MM.1S (cell line): Measurements from ENCODE around the gene SLC44A2.

Experiments used
- DNase-seq: peaks from one replicate; pipeline ENCODE4 v3.0.0-alpha.2; 2015
- H2AFZ ChIP-seq: fragments of 300-600 bp; sonication (generic); 2 replicates; pipeline ENCODE4 v1.6.0; 2016; ENCODE audit warnings: antibody characterized with exemption, low read length
- H3F3A ChIP-seq: fragments of 300-600 bp; sonication (generic); 2 replicates; pipeline ENCODE4 v1.6.1; 2016; ENCODE audit warnings: mild to moderate bottlenecking, antibody characterized with exemption, low read length, moderate library complexity, mixed read lengths; ENCODE audit not compliant: insufficient read depth
- H3K27ac ChIP-seq: fragments of 300-600 bp; sonication (generic); 2 replicates; pipeline ENCODE4 v1.5.1; 2016; ENCODE audit warnings: mild to moderate bottlenecking, low read length
- H3K27me3 ChIP-seq: fragments of 300-600 bp; sonication (generic); replicated peaks from 2 replicates; pipeline ENCODE4 v1.6.0; 2016; ENCODE audit warnings: low read length; ENCODE audit not compliant: insufficient read depth
- H3K36me3 ChIP-seq: fragments of 300-600 bp; sonication (generic); replicated peaks from 2 replicates; pipeline ENCODE4 v1.6.1; 2016; ENCODE audit warnings: mild to moderate bottlenecking, low read length, mixed read lengths; ENCODE audit not compliant: insufficient read depth
- H3K4me1 ChIP-seq: fragments of 300-600 bp; sonication (generic); 2 replicates; pipeline ENCODE4 v1.6.1; 2016; ENCODE audit warnings: low read length, mixed read lengths
- H3K4me2 ChIP-seq: fragments of 300-600 bp; sonication (generic); 2 replicates; pipeline ENCODE4 v1.6.0; 2016; ENCODE audit warnings: low read depth, low read length
- H3K4me3 ChIP-seq: fragments of 300-600 bp; sonication (generic); 2 replicates; pipeline ENCODE4 v1.5.1; 2016; ENCODE audit warnings: low read length, mixed read lengths
- H3K79me2 ChIP-seq: fragments of 300-600 bp; sonication (generic); 2 replicates; pipeline ENCODE4 v1.6.1; 2016; ENCODE audit warnings: mixed run types, low read length, mixed read lengths
- H3K9ac ChIP-seq: fragments of 300-600 bp; sonication (generic); 2 replicates; pipeline ENCODE4 v1.6.1; 2016; ENCODE audit warnings: low read length, mixed read lengths
- H3K9me2 ChIP-seq: fragments of 300-600 bp; sonication (generic); replicated peaks from 2 replicates; pipeline ENCODE4 v1.6.1; 2016; ENCODE audit warnings: mild to moderate bottlenecking, low read length, mixed read lengths; ENCODE audit not compliant: insufficient read depth
- H3K9me3 ChIP-seq: fragments of 300-600 bp; sonication (generic); replicated peaks from 2 replicates; pipeline ENCODE4 v1.6.1; 2016; ENCODE audit warnings: mild to moderate bottlenecking, low read length, mixed read lengths; ENCODE audit not compliant: insufficient read depth
- H4K20me1 ChIP-seq: fragments of 300-600 bp; sonication (generic); 2 replicates; pipeline ENCODE4 v1.6.1; 2016; ENCODE audit warnings: mild to moderate bottlenecking, low read length, moderate library complexity, mixed read lengths; ENCODE audit not compliant: insufficient read depth
- EZH2 ChIP-seq: fragments of 300-600 bp; sonication (generic); optimal IDR thresholded peaks from 2 replicates; pipeline ENCODE3; 2017; ENCODE audit warnings: low read depth, mild to moderate bottlenecking, antibody characterized with exemption, low read length, mixed read lengths
- EZH2phosphoT487 ChIP-seq: fragments of 300-600 bp; sonication (generic); IDR thresholded peaks from 2 replicates; pipeline ENCODE4 v1.6.1; 2018; ENCODE audit warnings: antibody characterized with exemption, low read length
- TF ChIP-seq, protein P1 (sequence below): fragments of 300-600 bp; sonication (generic); IDR thresholded peaks from 2 replicates; pipeline ENCODE4 v1.5.1; 2016; ENCODE audit warnings: antibody characterized with exemption, low read length, mixed read lengths

SLC44A2 gene

DNA sequence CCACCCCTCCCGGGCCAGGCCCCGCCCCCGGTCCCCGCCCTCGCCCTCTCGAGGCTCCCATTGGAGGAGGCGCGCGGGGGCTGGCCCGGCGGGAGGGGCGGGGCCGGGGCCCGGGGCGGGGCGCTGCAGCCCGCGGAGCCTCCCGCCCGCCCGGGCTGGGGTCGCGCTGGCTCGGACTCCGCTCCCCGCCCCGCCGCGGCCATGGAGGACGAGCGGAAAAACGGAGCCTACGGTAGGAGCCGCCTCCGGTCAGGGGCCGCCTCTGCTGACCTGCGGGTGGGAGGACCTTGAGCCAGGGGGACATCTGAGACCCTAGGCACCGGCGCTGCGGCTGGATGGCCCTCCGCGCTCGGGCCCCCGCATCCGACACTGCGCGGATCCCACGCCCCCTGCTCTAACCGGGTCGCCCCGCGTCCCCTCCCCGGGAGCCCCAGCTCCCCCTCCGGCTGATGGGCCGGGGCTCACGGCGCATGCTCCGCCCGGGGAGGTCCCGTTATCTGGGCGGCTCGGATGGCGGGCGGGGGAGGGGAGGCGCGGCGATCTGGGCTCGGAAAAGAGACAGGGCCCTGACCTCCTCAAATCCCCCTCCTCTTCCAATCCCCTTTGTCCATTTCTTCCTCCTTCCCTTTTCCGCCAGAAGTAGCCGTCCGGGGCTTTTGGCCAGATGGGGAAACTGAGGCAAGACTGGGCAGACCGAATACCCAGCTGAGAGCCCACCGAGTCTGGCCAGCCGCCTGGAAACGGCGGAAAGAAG lies 22.8 kb upstream of the SLC44A2 start:
- Histone ChIP-seq H3F3A (no peaks in the 10 kb centered on the region), H3K27me3 (0 out of 2 replicates have a peak, but pooled peaks cover 11% of the 10 kb centered on the region), H3K4me2 (peak overlapping the region; percentile 99), H4K20me1 (no peaks in the 10 kb centered on the region), H3K9me2 (no peaks in the 10 kb centered on the region), H3K36me3 (no peaks in the 10 kb centered on the region), H3K4me1 (no peaks in the 10 kb centered on the region; the same call in 1 of the 2 replicates), H3K27ac (no peak overlapping the region), H3K79me2 (no peaks in the 10 kb centered on the region), H3K9me3 (no peaks in the 10 kb centered on the region), H3K4me3 (peak overlapping the region; percentile 93), H3K9ac (peak overlapping the region; percentile 45; the same call in 1 of the 2 replicates), H2AFZ (peak overlapping the region; percentile 98)
- DNase-seq = peak; percentile 72
- TF ChIP-seq, protein P1, sequence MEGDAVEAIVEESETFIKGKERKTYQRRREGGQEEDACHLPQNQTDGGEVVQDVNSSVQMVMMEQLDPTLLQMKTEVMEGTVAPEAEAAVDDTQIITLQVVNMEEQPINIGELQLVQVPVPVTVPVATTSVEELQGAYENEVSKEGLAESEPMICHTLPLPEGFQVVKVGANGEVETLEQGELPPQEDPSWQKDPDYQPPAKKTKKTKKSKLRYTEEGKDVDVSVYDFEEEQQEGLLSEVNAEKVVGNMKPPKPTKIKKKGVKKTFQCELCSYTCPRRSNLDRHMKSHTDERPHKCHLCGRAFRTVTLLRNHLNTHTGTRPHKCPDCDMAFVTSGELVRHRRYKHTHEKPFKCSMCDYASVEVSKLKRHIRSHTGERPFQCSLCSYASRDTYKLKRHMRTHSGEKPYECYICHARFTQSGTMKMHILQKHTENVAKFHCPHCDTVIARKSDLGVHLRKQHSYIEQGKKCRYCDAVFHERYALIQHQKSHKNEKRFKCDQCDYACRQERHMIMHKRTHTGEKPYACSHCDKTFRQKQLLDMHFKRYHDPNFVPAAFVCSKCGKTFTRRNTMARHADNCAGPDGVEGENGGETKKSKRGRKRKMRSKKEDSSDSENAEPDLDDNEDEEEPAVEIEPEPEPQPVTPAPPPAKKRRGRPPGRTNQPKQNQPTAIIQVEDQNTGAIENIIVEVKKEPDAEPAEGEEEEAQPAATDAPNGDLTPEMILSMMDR = no peak

DNA sequence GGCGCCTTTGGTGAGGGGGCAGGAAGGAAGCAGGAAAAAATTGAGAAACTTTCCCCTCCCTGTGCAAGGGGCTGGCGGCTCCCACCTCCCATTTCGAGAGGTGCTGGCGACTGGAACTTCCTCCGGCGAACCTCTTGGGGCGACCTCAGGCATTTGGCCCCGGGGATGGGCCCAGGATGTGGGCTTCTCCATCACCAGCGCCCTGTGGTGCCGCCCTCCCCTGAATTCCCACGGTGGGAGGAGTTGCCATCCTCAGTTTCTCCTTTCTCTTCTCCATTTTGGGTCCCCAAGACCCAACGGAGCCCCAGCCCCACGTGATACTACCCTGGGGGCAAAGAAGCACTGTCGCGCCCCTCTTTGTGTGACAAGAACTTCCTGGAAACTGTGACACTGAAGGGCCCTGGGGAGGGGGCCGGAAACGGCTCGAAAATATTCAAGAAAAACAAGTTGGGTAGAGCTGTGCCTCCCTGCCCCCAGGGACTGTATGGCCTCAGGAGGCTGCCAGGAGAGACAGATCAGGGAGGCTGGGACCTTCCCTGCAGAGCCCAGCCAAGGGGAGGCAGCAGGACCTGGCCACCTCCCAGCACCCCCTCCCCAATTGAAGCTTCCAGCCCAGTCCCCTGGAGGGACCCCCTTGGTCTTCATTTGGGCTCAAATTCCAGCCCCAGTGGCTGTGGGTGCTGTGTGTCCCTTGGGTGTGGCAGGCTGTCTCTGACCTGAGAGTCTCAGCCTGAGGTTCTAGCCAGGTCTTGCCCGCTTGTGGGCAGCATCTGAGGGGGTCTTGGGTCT lies 22.1 kb upstream of the SLC44A2 start:
- peak overlapping the region; percentile 93 for H3K4me3 ChIP-seq
- H3K79me2 ChIP-seq = no peaks in the 10 kb centered on the region
- peak overlapping the region; percentile 99 for H3K4me2 ChIP-seq
- TF ChIP-seq, protein P1 = no peak
- TF ChIP-seq EZH2phosphoT487 = no peak
- no peak for TF ChIP-seq EZH2
- 0 out of 2 replicates have a peak overlapping the region, but pooled peaks have one; percentile 45 for H3K9ac ChIP-seq
- no peaks in the 10 kb centered on the region for H3K36me3 ChIP-seq
- H3K9me3 ChIP-seq = no peaks in the 10 kb centered on the region
- no peaks in the 10 kb centered on the region for H3F3A ChIP-seq
- no peak for DNase-seq
- H3K4me1 ChIP-seq = no peaks in the 10 kb centered on the region; the same call in 1 of the 2 replicates
- no peak overlapping the region for H3K27ac ChIP-seq
- H3K9me2 ChIP-seq = no peaks in the 10 kb centered on the region
- no peaks in the 10 kb centered on the region for H4K20me1 ChIP-seq
- peak overlapping the region; percentile 98 for H2AFZ ChIP-seq
- H3K27me3 ChIP-seq = 0 out of 2 replicates have a peak, but pooled peaks cover 11% of the 10 kb centered on the region

DNA sequence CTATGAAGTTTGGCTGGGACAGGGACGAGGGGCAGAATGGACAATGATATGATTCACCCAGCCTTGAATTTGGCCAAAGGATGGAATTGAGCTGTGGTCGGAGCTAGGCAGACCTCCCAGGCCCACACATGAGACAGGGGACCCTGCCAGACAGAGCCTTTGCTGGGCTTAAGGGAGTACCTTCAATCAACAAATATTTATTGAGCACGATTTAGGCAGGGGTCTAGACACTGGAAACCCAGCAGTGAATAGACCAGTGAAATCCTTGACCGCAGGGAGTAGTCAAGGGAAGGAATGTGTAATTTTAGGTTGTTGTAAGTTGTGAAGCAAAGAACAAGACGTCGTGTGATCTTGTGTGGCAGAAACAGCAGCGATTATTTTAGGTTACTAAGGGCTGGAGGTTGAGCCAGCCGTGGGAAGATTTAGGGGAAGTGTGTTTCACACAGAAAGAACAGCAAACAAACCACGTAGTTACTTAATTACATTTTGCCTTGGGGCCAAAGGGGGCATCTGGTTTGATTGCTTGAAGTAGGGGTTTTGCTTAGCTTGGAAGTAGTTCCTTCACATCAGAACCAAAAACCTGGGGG lies 21.4 kb upstream of the SLC44A2 start:
- Histone ChIP-seq H3K79me2 (no peaks in the 10 kb centered on the region), H3K9me2 (no peaks in the 10 kb centered on the region), H3K4me3 (no peak overlapping the region), H3K9me3 (no peaks in the 10 kb centered on the region), H3K27ac (no peak overlapping the region), H3K36me3 (no peaks in the 10 kb centered on the region), H4K20me1 (no peaks in the 10 kb centered on the region), H3F3A (no peaks in the 10 kb centered on the region), H2AFZ (no peak overlapping the region), H3K4me2 (no peak overlapping the region), H3K4me1 (no peaks in the 10 kb centered on the region; the same call in 1 of the 2 replicates), H3K27me3 (0 out of 2 replicates have a peak, but pooled peaks cover 11% of the 10 kb centered on the region), H3K9ac (no peak overlapping the region)
- no peak for DNase-seq
- TF ChIP-seq, protein P1 = no peak
- TF ChIP-seq EZH2phosphoT487 = no peak
- TF ChIP-seq EZH2 = no peak
